22Rv1 (cell line): ENCODE measurements around the gene NTN1.
"Not testable (repeated sequence)": the region's sequence is repeated elsewhere in the genome, so short reads cannot be mapped to it uniquely, and the experiment has no call there.

Source experiments
- H3K27ac ChIP-seq: fragments of 450-650 bp; 2 replicates; pipeline ENCODE4 v1.5.1; 2017
- CTCF ChIP-seq: fragments of 450-650 bp; IDR thresholded peaks from 2 replicates; pipeline ENCODE4 v1.5.1; 2017; ENCODE audit warnings: mild to moderate bottlenecking
- ZFX ChIP-seq: fragments of 450-650 bp; IDR thresholded peaks from 2 replicates; pipeline ENCODE4 v1.6.1; 2017; ENCODE audit warnings: antibody characterized with exemption, borderline replicate concordance

The NTN1 gene

GRCh38 chr17:9256751-9257629 lies 235.7 kb downstream of the NTN1 start:
- TF ChIP-seq CTCF (no peak), ZFX (no peak)

GRCh38 chr17:9257630-9257965 lies 236.3 kb downstream of the NTN1 start:
- H3K27ac ChIP-seq = not testable (repeated sequence)

More at GRCh38 chr17:9256751-9257629, 235.7 kb downstream of the NTN1 start:
- H3K27ac ChIP-seq = no peak overlapping the region

- no peak for TF ChIP-seq ZFX
- TF ChIP-seq CTCF = no peak
- H3K27ac ChIP-seq = no peak overlapping the region
These were observed 237.1 kb downstream of the NTN1 start for GRCh38 chr17:9258115-9259015.

- TF ChIP-seq ZFX (no peak), CTCF (no peak)
- H3K27ac ChIP-seq = no peak overlapping the region
These were observed 238.1 kb downstream of the NTN1 start for GRCh38 chr17:9259419-9259818.

GRCh38 chr17:9261081-9262012 lies 240.0 kb downstream of the NTN1 start:
- H3K27ac ChIP-seq = no peak overlapping the region
- TF ChIP-seq CTCF (no peak), ZFX (no peak)

- no peak overlapping the region for H3K27ac ChIP-seq
- TF ChIP-seq CTCF (no peak), ZFX (no peak)
These were observed 244.8 kb downstream of the NTN1 start for GRCh38 chr17:9266031-9266680.

- TF ChIP-seq CTCF = no peak
- TF ChIP-seq ZFX = no peak
- H3K27ac ChIP-seq = no peak overlapping the region
These were observed 245.4 kb downstream of the NTN1 start for GRCh38 chr17:9266697-9267117.
